AG09309 (cell line): ENCODE data around the gene TWIST2.

Experiments
- DNase-seq: peaks from one replicate; pipeline ENCODE4 v3.0.0-alpha.2; 2010; ENCODE audit warnings: low read depth
- H3K4me3 ChIP-seq: 2 replicates; pipeline ENCODE4 v1.5.1; 2011; ENCODE audit warnings: mild to moderate bottlenecking, low read depth, low read length, moderate library complexity; ENCODE audit not compliant: control insufficient read depth
- TF ChIP-seq, protein P1 (sequence below): IDR thresholded peaks from 2 replicates; pipeline ENCODE4 v1.5.1; 2011; ENCODE audit warnings: mild to moderate bottlenecking, low read depth, low read length, inconsistent platforms; ENCODE audit not compliant: insufficient read depth, control insufficient read depth; ENCODE audit errors: missing control alignments

The TWIST2 gene

DNA sequence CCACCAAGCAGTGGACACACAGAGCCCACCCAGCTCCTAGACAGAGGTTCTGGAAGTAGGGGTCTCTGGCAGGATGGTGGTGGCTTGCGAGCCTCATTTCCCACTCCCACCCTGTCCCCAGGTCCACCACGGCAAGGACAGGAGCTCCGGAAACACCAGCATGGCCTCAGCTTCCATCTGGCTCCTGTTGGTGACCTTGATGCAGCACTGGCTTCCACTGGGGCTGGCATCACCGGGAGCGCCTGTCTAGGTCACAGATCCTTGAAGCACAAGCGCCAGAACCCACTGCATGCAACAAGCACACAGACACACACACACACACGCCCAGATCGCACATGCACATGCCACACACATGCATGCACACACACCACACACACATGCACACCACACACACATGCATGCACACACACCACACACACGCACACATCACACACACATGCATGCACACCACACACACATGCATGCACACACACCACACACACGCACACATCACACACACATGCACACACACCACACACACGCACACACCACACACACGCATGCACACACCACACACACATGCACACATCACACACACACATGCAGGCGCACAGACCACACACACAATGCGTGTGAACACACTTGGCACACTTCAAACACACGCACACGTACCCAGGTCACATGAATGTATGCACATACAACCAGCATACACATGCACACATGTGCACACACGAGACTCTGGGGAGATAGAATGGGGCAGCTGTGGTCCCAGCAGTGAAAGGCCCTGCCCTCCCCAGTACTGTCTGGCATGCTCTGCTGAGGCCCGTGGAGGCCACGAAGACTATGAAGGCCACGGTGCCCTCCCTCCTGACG is 63.7 kb downstream of the TWIST2 start:
- DNase-seq, result no peak
- no peak overlapping the region for H3K4me3 ChIP-seq
- TF ChIP-seq, protein P1, sequence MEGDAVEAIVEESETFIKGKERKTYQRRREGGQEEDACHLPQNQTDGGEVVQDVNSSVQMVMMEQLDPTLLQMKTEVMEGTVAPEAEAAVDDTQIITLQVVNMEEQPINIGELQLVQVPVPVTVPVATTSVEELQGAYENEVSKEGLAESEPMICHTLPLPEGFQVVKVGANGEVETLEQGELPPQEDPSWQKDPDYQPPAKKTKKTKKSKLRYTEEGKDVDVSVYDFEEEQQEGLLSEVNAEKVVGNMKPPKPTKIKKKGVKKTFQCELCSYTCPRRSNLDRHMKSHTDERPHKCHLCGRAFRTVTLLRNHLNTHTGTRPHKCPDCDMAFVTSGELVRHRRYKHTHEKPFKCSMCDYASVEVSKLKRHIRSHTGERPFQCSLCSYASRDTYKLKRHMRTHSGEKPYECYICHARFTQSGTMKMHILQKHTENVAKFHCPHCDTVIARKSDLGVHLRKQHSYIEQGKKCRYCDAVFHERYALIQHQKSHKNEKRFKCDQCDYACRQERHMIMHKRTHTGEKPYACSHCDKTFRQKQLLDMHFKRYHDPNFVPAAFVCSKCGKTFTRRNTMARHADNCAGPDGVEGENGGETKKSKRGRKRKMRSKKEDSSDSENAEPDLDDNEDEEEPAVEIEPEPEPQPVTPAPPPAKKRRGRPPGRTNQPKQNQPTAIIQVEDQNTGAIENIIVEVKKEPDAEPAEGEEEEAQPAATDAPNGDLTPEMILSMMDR, result no peak

DNA sequence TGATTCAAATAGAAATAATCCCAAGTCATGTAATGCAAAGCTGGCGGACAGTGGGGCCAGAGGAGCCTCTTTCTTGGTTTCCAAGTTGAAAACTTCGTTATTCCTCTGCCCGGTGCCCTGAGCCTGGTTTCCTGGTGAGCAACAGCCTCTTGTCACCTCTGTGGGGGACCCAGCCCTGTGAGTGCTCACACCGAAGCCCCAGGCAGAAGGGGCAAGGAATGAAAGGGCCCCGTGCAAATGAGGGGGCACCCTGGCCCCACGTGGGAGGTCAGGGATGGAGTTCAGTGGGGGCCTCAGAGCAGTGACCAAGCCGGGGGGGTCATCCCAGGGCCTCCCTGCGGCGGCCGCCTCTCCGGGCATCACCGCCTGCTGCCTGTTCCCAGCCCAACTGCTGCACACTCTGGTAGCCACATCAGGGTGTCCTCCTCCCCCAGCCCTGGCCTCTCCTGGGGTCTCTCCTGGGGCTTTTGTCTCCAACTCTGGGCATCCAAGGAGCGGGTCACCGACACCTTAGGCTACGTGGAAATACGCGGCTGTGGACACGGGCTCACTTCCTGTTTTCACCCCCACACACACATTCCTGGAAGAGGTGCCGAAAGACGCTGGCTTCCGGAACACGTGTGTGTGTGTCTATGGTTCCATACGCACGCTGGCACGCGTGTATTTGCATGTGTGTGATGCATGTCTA is 64.5 kb downstream of the TWIST2 start:
- TF ChIP-seq, protein P1, result no peak
- no peak for DNase-seq
- H3K4me3 ChIP-seq, result no peak overlapping the region

DNA sequence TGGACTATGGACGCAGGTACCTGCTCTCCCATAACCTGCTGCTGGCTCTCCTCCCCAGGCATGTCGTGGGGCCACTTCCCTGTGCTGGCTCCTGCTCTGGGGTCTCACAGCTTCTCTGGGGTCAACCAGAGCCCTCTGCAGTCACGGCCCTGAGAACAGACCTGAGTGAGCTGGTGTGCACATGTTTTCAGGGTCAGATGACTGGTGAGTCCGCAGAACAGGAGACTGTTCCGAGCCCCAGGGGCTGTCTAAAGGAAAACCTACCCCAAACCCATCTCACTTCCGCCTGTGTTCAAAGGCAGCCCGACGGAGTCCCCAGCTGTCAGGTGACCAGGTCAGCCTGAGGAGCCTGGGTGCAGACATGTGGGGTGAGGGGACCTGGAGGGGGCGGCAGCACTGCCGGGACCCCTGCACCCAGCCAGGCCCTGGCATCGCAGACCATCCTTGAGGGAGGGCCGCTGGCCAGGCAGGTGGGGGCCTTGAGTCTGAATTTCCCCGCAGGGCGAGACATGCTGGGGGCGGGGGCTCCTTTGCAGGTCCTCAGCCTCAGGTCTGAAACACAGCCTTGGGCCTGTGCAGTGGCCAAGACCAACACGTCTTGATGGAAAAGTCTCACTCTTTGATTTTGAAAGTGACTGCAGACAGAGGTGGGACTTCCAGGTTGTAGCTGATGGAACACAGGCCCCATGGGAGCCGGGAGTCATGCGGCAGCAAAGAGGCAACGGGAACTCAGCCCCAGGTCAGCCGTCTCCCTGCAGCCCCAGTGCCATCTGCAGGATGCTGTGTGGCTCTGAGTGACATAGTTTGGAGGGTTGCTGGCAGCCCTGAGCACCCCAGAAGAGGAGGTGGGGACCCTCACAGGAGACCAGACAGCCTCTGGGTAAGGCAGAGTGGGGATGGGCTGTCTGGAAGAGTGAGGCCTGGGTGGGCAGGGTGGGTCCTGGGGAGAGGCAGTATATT is 65.3 kb downstream of the TWIST2 start:
- TF ChIP-seq, protein P1, result no peak
- no peak for DNase-seq
- H3K4me3 ChIP-seq, result no peak overlapping the region

DNA sequence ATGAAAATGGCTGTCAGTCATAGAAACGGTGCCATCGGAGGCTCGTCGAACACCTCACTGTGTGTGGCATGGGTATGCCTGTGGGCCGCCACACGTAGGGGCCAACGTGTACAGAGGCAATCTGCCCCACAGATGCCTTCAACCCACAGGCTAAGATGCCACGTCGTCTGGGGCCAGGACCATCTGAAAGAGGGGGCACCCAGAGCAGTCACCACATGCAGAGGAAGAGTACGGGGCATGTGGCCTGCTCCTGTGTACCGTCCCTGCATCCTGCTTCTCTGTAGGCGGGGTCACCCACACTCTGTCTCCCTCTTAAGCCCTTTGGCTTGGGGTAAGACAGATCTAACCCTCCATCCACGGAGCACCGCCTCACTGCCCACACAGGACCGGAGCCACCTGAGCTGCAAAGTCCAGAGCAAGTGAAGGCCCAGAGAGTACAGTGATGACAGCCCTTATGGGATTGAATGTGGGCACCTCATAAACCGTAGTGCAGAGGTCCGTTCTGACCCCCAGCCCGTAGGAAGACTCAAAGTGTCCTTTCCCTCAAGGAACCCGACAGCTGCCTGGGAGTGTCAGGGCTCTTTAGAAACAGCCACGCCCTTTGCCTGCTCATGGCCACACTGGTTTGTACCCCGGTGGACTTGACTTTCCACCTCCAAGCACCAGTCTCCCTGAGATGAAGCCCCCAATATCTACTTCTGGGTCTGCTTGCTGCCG is 66.2 kb downstream of the TWIST2 start:
- H3K4me3 ChIP-seq, result no peak overlapping the region
- TF ChIP-seq, protein P1, result no peak
- no peak for DNase-seq

DNA sequence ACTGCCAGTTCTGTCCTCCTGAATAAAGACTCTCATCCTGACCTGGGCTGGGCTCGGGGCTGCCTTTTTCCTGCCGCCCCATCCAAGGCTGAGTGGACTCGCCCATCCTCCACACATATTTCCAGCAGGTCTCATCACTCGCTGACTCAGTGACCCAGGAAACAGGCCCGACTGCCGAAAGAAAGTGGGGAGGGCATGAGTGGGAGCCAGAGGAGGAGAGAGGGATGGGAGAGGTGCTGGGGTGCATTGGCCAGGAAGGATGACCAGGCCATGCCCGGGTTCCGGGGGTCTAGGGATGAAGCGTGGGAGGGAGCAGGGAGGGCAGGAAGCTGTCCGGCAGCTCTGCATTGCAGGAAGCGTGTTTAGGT is 66.7 kb downstream of the TWIST2 start:
- no peak overlapping the region for H3K4me3 ChIP-seq
- no peak for DNase-seq
- TF ChIP-seq, protein P1, result no peak

DNA sequence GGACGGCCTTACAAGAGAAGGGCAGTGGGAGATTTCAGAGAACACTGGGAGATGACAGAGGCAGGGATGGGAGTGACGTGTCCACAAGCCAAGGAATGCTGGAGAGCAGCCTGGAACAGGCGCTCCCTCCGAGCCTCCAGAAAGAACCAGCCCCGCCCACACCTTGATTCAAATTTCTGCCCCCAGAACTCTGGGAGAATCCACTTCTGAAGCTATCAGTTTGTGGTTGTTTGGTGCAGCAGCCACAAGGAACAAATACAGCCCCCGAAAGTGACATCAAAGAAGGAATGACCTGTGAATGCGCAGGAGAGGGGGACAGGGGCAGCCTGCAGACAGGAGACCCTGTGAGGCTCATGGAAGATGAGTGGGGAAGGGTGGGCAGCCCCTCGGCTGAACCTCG is 67.3 kb downstream of the TWIST2 start:
- TF ChIP-seq, protein P1, result no peak
- H3K4me3 ChIP-seq, result no peak overlapping the region
- no peak for DNase-seq
